SK-N-MC (cell line): ENCODE data around the gene GAK.

Experiments used
- DNase-seq: peaks from one replicate; pipeline ENCODE4 v3.0.0-alpha.2; 2011; ENCODE audit warnings: low read depth, low spot score
- H3K27ac ChIP-seq: fragments of 200-600 bp; sonication (generic); 2 replicates; pipeline ENCODE4 v1.5.1; 2016; ENCODE audit warnings: mixed run types
- H3K36me3 ChIP-seq: fragments of 200-600 bp; sonication (generic); 2 replicates; pipeline ENCODE4 v1.6.1; 2017; ENCODE audit warnings: antibody characterized with exemption, low read length, mixed read lengths; ENCODE audit not compliant: insufficient read depth
- H3K4me3 ChIP-seq: fragments of 200-600 bp; sonication (generic); 2 replicates; pipeline ENCODE4 v1.5.1; 2016
- H3K9ac ChIP-seq: fragments of 200-600 bp; sonication (generic); 2 replicates; pipeline ENCODE4 v1.8.0; 2017; ENCODE audit warnings: mixed run types, mixed read lengths; ENCODE audit not compliant: insufficient read length
- H3K9me3 ChIP-seq: fragments of 200-600 bp; sonication (generic); 2 replicates; pipeline ENCODE4 v1.6.1; 2017; ENCODE audit warnings: low read depth, mild to moderate bottlenecking, antibody characterized with exemption, low read length, moderate library complexity, mixed read lengths
- EZH2 ChIP-seq: fragments of 200-600 bp; sonication (generic); IDR thresholded peaks from one replicate; pipeline ENCODE4 v1.6.1; 2017; ENCODE audit warnings: antibody characterized with exemption
- FOXP2 ChIP-seq: optimal IDR thresholded peaks from 2 replicates; pipeline ENCODE3; 2011; ENCODE audit warnings: mild to moderate bottlenecking, moderate library complexity; ENCODE audit not compliant: insufficient read depth; ENCODE audit errors: extremely low read length, control extremely low read depth
- POLR2AphosphoS5 ChIP-seq: IDR thresholded peaks from 2 replicates; pipeline ENCODE4 v1.6.1; 2012; ENCODE audit warnings: mild to moderate bottlenecking, low read depth, low read length, borderline replicate concordance

Gene GAK

DNA sequence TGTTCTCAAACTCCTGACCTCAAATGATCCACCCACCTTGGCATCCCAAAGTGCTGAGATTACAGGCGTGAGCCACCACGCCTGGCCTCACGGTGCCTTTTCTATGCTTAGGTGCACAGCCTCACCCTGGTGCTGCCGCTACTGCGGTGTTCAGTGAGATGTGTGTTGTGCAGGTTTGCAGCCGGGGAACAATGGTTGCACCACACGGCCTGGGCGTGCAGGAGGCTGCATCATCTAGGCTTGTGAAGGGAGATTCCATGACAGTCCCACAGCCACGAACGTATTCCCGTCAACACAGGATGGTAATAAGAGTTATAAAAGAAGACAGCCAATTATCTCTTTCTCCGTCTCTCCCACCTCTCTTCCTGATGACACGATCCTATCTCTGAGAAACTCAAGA, 128.2 kb downstream of the GAK start:
- Histone ChIP-seq H3K9me3 (no peaks in the 10 kb centered on the region), H3K36me3 (no peaks in the 10 kb centered on the region), H3K27ac (no peak overlapping the region), H3K9ac (no peak overlapping the region), H3K4me3 (no peak overlapping the region)
- DNase-seq: no peak
- TF ChIP-seq FOXP2 (no peak), EZH2 (no peak), POLR2AphosphoS5 (no peak)

DNA sequence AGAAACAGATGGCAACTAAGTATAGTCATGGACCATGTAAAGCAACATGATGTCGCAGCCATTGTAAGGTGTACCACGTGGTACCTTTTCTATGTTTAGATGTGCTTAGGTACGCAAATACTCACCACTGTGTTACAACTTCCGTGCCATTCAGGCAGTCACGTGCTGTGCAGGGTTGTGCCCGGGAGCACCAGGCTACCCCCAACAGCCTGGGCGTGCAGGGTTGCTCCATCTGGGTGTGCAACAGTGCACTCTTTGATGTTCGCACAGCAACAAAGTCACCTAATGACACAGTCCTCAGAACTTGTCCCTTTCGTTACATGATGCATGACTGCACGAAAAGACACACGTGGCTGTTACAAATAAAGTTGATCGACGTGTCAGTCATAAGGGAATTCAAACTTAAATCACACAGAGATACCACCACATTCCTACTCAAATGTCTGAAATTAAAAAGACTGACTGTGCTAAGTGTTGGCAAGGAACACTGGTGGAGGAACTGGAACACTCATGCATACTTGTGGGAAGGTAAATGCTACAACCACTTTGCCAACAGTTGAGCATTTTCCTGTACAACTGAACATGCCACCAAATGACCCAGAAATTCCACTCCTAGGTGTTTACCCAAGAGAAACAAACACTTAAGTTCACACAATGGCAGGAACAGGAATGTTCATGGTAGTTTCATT, 130.5 kb downstream of the GAK start:
- Histone ChIP-seq H3K9ac (no peak overlapping the region), H3K9me3 (no peaks in the 10 kb centered on the region)

More for the DNA sequence above, 130.5 kb downstream of the GAK start:
- H3K27ac ChIP-seq: no peak overlapping the region
- TF ChIP-seq POLR2AphosphoS5 (no peak), FOXP2 (no peak), EZH2 (no peak)
- no peaks in the 10 kb centered on the region for H3K36me3 ChIP-seq
- DNase-seq: no peak
- H3K4me3 ChIP-seq: no peak overlapping the region
